HG02763 (cell line): ENCODE results near the gene GULP1.

Experiments
- ATAC-seq: cut with Tn5 transposase; IDR thresholded peaks from one replicate; pipeline ENCODE4 v1.9.1; 2021; ENCODE audit warnings: mild to moderate bottlenecking, moderate library complexity; ENCODE audit not compliant: unreplicated experiment

Gene GULP1

DNA sequence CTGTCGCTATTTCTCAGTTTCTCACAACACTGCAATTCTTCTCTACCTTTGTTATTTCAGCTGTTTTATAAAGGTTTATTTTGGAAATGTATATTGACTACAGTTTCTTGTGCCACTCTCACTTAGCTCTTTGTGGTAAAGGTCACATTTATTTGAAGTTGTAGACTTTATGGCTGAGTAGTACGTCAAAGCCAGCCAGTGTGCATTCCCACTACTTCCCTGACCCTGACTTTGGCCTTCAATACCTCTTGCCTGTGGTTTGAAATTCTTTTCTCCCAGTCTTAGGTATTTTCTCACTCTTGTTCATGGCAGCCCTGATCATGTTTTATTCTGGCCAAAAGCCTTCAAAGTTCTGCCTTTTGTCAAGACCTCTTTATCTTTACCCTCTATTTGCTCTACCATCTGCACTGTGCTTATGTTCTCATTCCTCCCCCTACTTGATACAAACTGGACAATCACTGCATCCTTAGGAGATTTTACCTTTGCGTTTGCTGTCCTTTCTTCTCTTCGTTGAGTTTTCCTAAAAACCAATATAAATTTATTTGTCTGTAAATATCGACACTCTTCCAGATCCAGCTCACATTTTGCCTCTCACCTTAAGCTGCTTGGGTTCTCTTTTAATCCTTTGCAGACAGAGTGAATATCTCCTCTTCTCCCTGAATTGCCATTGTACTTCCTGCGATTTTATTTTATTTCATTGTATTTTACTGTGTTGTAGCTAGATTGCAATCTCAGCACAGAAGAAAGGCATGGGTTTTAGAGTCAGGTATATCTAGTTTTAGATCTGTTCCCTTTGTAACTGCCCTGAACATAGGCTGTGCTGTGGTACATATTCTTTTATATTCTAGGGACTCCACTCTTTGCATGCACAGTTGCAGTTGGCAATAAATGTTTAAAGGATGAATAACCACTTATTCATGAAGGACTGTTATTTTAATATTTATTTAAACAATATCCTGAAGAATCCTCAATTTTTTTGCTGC is 31.2 kb downstream of the GULP1 start:
- ATAC-seq, result no peak

DNA sequence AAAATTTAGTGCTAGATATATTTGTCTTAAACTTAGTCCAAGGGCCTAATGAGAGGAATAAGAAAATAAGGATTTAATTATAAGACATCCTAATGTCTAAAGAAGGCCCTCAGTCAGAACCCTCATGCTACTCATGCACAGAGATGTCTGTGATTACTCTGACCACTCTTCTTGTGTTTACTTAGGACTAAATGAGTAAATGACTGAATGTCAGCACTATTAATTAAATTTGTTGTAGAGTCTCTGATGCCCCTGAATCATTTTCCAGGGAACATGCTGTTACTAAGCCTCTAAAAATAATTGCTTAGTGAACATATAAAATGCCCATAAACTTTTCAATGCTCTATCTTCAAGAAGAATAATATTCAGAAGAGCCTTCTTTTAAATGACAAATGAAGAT is 32.4 kb downstream of the GULP1 start:
- no peak for ATAC-seq

DNA sequence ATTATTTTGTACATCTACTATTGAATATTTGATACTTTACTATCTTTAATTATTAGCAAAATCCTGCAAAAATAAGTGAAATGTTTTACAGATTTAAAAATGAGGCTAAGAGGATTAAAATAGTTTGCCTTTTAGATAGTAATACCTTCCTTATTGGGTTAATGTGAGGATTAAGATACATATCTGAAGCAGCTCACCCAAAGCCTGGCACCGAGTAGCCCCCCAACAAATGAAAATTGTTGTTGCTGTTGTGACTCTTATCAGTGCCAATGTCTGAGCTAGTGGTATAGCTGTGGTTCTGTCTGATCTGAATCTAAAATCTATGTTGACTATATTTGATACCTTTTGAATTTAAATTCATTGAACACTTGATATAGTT is 34.6 kb downstream of the GULP1 start:
- ATAC-seq, result no peak

GRCh38 chr2:188326669-188327301 is 35.1 kb downstream of the GULP1 start:
- ATAC-seq, result no peak

DNA sequence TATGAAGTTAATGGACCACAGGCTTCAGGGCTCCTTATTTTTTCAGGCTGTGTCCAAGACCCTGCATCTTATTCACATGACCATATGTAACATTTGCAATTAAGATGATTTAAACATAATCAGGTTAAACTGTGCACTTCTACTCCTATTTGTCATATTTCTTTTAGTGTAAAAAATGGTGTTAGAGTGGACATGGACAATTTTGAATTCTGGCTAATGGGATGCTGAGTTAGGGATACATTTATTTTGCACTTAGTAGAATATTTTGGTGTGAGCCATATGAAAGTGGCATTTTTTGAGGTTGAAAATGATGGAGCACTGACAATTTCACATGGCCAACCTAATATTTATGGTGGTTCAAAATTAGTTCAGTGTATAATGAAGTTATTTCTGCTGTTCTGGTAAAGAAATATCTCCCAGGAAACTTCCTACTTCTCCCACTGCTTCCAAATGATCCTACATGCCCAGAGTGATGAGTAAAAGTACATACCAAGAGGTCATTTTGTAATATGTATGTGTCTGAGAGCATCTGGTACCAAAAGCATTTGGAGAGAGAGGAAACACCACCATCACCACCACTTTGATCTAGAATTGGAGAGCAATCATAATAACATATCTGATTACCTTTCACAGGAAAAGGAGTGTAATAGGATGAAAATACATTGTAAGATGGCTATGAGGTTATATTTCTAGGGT is 36.0 kb downstream of the GULP1 start:
- ATAC-seq, result no peak

- ATAC-seq, result no peak
These were observed 36.7 kb downstream of the GULP1 start for GRCh38 chr2:188328419-188328818.

GRCh38 chr2:188330316-188331053 is 38.8 kb downstream of the GULP1 start:
- no peak for ATAC-seq

GRCh38 chr2:188332619-188333018 is 40.9 kb downstream of the GULP1 start:
- no peak for ATAC-seq

DNA sequence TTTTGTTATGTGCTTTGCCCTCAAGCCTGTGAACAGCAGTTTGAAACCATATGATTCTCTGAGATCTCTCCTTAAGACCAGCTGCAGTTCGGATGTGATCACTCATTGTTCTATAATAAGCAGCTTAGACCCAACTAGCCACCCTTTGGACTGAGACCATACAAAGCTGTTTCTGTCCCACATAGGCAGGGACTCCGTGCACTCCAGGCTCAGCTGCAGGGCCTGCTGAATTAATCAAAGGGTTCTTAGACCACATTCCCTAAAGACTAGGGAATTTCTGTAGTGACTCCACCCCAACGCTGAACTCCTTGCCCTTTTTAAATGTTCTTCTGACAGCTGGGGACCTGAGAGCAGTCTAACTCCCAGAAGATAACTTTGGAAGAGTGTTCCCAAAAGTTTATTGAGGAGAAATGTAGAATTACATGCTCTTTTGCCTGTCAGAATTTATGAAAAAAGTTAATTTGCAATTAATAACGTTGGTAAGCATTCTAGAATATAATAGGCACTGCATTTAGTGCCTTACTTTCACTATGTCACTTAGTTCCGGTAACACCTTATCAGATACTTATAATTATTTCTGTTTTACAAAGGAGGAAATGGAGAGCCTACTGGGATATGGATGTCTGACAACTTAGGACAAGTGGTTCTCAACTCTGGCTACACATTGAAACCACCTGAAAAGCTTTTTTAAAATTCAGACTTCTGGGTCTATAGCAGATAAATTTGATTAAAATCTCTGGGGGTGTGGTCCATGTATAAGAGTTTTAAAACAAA is 42.3 kb downstream of the GULP1 start:
- no peak for ATAC-seq

GRCh38 chr2:188338463-188338862 is 46.8 kb downstream of the GULP1 start:
- ATAC-seq, result no peak

DNA sequence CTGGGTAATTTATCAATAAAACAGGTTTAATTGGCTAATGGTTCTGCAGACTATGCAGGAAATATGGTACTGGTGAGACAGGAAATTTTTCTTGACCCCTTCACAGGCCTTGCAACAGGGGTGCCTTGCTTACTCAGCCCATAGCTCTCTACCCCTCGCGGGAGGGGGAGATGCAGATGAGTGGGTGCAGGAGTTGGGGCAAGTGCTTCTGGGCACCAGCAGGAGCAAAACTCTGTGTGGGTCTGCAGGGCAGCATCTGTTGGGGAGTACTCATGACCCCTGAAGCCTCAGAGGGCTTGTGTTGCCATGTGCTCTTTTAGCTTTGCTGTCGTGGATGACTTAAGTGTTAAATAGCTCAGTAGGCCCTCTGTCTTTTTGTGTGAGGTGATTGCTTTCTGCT is 48.6 kb downstream of the GULP1 start:
- no peak for ATAC-seq

- ATAC-seq, result no peak
These were observed 53.3 kb downstream of the GULP1 start for GRCh38 chr2:188345020-188345419.

GRCh38 chr2:188345426-188345825 is 53.8 kb downstream of the GULP1 start:
- ATAC-seq, result no peak

DNA sequence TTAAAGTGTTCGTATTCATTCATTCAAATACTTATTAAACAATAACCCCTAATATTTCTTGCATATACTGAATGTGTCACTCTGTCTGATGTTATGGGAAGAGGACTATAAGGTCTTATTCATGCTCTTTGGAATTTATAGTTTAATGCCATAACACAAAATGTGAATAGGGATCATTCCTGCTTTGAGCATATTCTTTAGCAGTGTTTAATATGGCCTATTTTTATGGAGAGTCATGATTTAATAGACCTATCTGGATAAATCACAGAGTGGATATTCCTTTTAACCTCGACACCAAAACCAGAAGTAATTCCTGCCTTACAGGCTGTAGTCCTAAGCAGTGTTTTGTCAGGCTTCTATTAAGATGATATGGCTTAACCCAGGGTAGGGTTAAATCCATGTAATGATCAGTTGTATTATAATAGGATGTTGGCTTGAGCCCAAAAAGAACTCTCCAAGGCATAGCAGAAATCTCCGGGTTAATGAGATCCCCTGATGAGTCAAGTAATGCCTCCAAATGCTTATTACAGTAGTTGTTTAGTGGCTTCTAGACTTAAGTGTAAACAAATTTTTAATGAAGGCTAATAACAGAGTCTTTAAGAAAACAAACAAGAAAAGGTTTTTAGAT is 54.3 kb downstream of the GULP1 start:
- no peak for ATAC-seq

GRCh38 chr2:188349019-188349418 is 57.3 kb downstream of the GULP1 start:
- ATAC-seq, result no peak

GRCh38 chr2:188353282-188353681 is 61.6 kb downstream of the GULP1 start:
- ATAC-seq, result no peak

DNA sequence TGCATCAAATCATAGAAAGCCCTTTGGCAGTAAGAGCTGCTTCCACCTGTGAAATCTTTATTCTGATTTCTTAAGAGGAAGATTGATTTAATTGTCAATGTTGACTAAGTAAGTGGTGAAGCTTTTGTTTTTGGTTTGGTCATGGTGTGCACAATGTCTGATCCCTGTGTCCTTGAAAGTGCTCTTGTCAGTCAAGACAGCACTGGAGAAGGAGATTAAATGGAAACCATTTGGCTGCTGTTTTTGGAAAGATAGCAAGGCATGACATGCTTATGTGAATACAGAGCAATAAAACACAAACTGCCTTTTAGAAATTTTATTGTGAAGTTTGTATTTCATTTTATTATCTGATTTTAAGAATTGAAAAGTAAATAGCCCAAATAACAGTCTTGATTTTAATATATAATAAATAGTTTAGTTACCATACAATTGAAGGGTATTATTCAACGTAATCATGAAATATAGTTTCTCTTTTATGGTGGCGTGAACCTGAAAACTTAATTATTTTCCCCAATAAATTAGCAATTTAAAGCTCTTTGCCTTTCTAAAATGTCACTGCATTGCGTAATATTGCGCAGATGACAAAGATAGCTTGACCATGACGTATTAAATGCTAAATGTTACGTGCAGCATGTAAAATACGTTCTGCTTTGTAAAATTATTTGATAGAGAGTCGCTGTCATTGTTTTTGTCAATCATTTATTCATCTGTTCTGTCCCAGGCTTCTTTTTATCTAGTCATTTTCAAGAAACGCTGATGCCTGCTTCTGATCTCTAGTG is 69.0 kb downstream of the GULP1 start:
- no peak for ATAC-seq

DNA sequence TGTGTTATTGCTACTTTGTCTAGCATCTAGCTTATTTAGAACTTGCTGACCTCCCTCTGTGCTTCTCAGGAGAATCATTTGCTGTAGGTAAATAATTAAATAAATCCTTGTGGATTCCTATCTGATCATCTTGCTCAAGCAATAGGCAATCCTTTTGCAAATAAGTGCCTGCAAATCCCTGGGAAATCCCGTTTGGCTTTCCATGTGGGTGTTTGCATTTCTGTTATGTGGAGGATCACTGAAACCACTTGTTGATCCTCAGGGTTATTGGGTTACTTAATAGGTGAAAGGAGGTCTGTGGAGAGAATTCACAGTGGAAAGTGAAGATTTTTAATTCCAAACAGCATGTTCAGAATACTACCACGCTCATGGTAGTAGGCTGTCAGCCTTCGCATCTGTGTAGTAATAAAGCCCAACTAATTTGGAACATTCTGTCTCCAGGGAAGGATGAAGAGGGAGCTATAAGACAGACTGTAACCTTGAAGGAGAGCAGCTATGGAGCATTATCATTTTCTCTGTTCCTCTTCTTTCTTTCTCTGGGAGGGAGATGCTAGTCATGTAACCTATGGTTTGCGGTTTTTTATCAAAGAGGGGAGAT is 72.5 kb downstream of the GULP1 start:
- ATAC-seq, result no peak
